Measurements from ENCODE around the gene MTX1. TPM values are rescaled to one million over a fixed set of nuclear protein-coding genes. Genes with fewer than 3 reads are reported as not detected.
"Not testable (repeated sequence)": the region's sequence is repeated elsewhere in the genome, so short reads cannot be mapped to it uniquely, and the experiment has no call there.

The MTX1 gene
- polyA plus RNA-seq, 1 donor (not counting 4 experiments of a cell fraction or from before 2014, with no cell fraction given), result 43.4 TPM

GRCh38 chr1:155218854-155219591 lies 10.5 kb downstream of the MTX1 start:
- Histone ChIP-seq H3K4me1 (ENCODE audit: control insufficient read depth, extremely low read depth, insufficient read depth, low read length) (peaks cover 10% of the 10 kb centered on the region), H3K9ac (ENCODE audit: control insufficient read depth, extremely low read depth, insufficient read depth, low read length) (no peak overlapping the region), H3K27me3 (ENCODE audit: control insufficient read depth, extremely low read depth, insufficient read depth, low read length) (no peaks in the 10 kb centered on the region), H3K4me2 (ENCODE audit: control insufficient read depth, extremely low read depth, insufficient read depth, low read depth, low read length) (peak overlapping the region; percentile 54), H3K4me3 (ENCODE audit: control insufficient read depth in 2 of 3, extremely low read depth in 1 of 3, insufficient read depth in 2 of 3, low read depth in 1 of 3, low read length in 3 of 3) (no peak overlapping the region), H2AFZ (ENCODE audit: control insufficient read depth, low read length) (peak overlapping the region; percentile 58), H3K36me3 (ENCODE audit: control insufficient read depth in 2 of 2, extremely low read depth in 1 of 2, insufficient read depth in 2 of 2, low read length in 2 of 2) (peaks cover 0 to 2% of the 10 kb centered on the region in 2 experiments), H4K20me1 (ENCODE audit: control insufficient read depth, extremely low read depth, insufficient read depth, low read length) (no peaks in the 10 kb centered on the region), H3K79me2 (ENCODE audit: control insufficient read depth, insufficient read depth, low read length) (no peaks in the 10 kb centered on the region), H3K9me3 (ENCODE audit: control insufficient read depth, low read depth, low read length) (no peaks in the 10 kb centered on the region), H3K9me1 (ENCODE audit: control insufficient read depth, extremely low read depth, insufficient read depth, low read length) (no peaks in the 10 kb centered on the region), H3K27ac (ENCODE audit: control insufficient read depth, insufficient read depth, low read length) (no peak overlapping the region)
- dilution Hi-C loops (cut with MboI; ENCODE audit: extremely low pct_ligation_motif_present, low sequenced_read_pairs), result no loop called here
- no peak for TF ChIP-seq CTCF (optimal IDR thresholded peaks at IDR 0.05 in 1 of 3, IDR thresholded peaks at IDR 0.05 in 1 of 3, conservative IDR thresholded peaks at IDR 0.05 in 1 of 3; ENCODE audit: extremely low read depth in 1 of 3, insufficient read depth in 2 of 3, low read length in 3 of 3)
- TF ChIP-seq EZH2 (IDR thresholded peaks at IDR 0.05; ENCODE audit: low read length), result no peak
- no peak for DNase-seq (ENCODE audit: low read depth, low spot score)
- peak; percentile 71 for FAIRE-seq

GRCh38 chr1:155219592-155220031 lies 11.1 kb downstream of the MTX1 start:
- no peak overlapping the region for H3K9ac ChIP-seq (ENCODE audit: control insufficient read depth, extremely low read depth, insufficient read depth, low read length)
- H3K4me1 ChIP-seq (ENCODE audit: control insufficient read depth, extremely low read depth, insufficient read depth, low read length), result peaks cover 16% of the 10 kb centered on the region
- H3K36me3 ChIP-seq (ENCODE audit: control insufficient read depth in 2 of 2, extremely low read depth in 1 of 2, insufficient read depth in 2 of 2, low read length in 2 of 2), result peaks cover 0 to 2% of the 10 kb centered on the region in 2 experiments
- H3K27ac ChIP-seq (ENCODE audit: control insufficient read depth, insufficient read depth, low read length), result no peak overlapping the region
- H3K79me2 ChIP-seq (ENCODE audit: control insufficient read depth, insufficient read depth, low read length), result no peaks in the 10 kb centered on the region
- FAIRE-seq, result no peak
- dilution Hi-C loops (cut with MboI; ENCODE audit: extremely low pct_ligation_motif_present, low sequenced_read_pairs), result no loop called here
- H3K27me3 ChIP-seq (ENCODE audit: control insufficient read depth, extremely low read depth, insufficient read depth, low read length), result no peaks in the 10 kb centered on the region
- no peaks in the 10 kb centered on the region for H3K9me3 ChIP-seq (ENCODE audit: control insufficient read depth, low read depth, low read length)
- no peaks in the 10 kb centered on the region for H3K9me1 ChIP-seq (ENCODE audit: control insufficient read depth, extremely low read depth, insufficient read depth, low read length)
- H3K4me3 ChIP-seq (ENCODE audit: control insufficient read depth in 2 of 3, extremely low read depth in 1 of 3, insufficient read depth in 2 of 3, low read depth in 1 of 3, low read length in 3 of 3), result no peak overlapping the region
- TF ChIP-seq EZH2 (IDR thresholded peaks at IDR 0.05; ENCODE audit: low read length) (no peak), CTCF (optimal IDR thresholded peaks at IDR 0.05 in 1 of 3, IDR thresholded peaks at IDR 0.05 in 1 of 3, conservative IDR thresholded peaks at IDR 0.05 in 1 of 3; ENCODE audit: extremely low read depth in 1 of 3, insufficient read depth in 2 of 3, low read length in 3 of 3) (no peak)
- no peak for DNase-seq (ENCODE audit: low read depth, low spot score)
- no peak overlapping the region for H3K4me2 ChIP-seq (ENCODE audit: control insufficient read depth, extremely low read depth, insufficient read depth, low read depth, low read length)
- peak overlapping the region; percentile 58 for H2AFZ ChIP-seq (ENCODE audit: control insufficient read depth, low read length)
- no peaks in the 10 kb centered on the region for H4K20me1 ChIP-seq (ENCODE audit: control insufficient read depth, extremely low read depth, insufficient read depth, low read length)

GRCh38 chr1:155220211-155220965 lies 11.9 kb downstream of the MTX1 start:
- H3K9me1 ChIP-seq (ENCODE audit: control insufficient read depth, extremely low read depth, insufficient read depth, low read length); H3K27me3 ChIP-seq (ENCODE audit: control insufficient read depth, extremely low read depth, insufficient read depth, low read length); FAIRE-seq; H3K4me2 ChIP-seq (ENCODE audit: control insufficient read depth, extremely low read depth, insufficient read depth, low read depth, low read length); H3K4me3 ChIP-seq (ENCODE audit: control insufficient read depth in 2 of 3, extremely low read depth in 1 of 3, insufficient read depth in 2 of 3, low read depth in 1 of 3, low read length in 3 of 3); H3K9me3 ChIP-seq (ENCODE audit: control insufficient read depth, low read depth, low read length); H3K9ac ChIP-seq (ENCODE audit: control insufficient read depth, extremely low read depth, insufficient read depth, low read length); H2AFZ ChIP-seq (ENCODE audit: control insufficient read depth, low read length); H3K36me3 ChIP-seq (ENCODE audit: control insufficient read depth in 2 of 2, extremely low read depth in 1 of 2, insufficient read depth in 2 of 2, low read length in 2 of 2); H3K79me2 ChIP-seq (ENCODE audit: control insufficient read depth, insufficient read depth, low read length); dilution Hi-C loops (cut with MboI; ENCODE audit: extremely low pct_ligation_motif_present, low sequenced_read_pairs); H3K27ac ChIP-seq (ENCODE audit: control insufficient read depth, insufficient read depth, low read length); H4K20me1 ChIP-seq (ENCODE audit: control insufficient read depth, extremely low read depth, insufficient read depth, low read length); DNase-seq (ENCODE audit: low read depth, low spot score): not testable (repeated sequence)
- peaks cover 22% of the 10 kb centered on the region for H3K4me1 ChIP-seq (ENCODE audit: control insufficient read depth, extremely low read depth, insufficient read depth, low read length)

All from keratinocyte (primary cell).